HG02885 (cell line): ENCODE data around the gene ADAMTS12.

Source experiments
- ATAC-seq: cut with Tn5 transposase; IDR thresholded peaks from one replicate; pipeline ENCODE4 v1.9.1; 2021; ENCODE audit warnings: mild to moderate bottlenecking; ENCODE audit not compliant: unreplicated experiment, poor library complexity

ADAMTS12 gene

GRCh38 chr5:33501899-33502298, 389.9 kb downstream of the ADAMTS12 start:
- no peak for ATAC-seq

GRCh38 chr5:33501260-33501659, 390.5 kb downstream of the ADAMTS12 start:
- no peak for ATAC-seq

DNA sequence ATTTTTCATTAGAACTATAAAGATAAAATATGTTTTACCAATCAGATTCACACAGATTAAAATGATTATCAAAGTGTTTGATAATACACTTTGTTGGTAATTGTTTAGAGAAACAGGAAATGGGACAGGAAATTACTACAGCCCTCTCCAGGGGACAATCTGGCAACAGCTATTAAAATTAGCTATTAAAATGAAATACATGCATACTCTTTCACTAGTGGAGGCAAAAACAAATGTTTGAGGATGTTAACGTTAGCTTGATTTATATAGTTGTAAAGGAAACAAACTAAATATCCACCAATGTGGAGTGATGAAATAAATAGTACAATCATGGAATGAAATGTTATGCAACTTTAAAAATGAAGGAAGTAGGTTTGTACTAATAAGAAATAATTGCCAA, 397.3 kb downstream of the ADAMTS12 start:
- ATAC-seq: no peak

DNA sequence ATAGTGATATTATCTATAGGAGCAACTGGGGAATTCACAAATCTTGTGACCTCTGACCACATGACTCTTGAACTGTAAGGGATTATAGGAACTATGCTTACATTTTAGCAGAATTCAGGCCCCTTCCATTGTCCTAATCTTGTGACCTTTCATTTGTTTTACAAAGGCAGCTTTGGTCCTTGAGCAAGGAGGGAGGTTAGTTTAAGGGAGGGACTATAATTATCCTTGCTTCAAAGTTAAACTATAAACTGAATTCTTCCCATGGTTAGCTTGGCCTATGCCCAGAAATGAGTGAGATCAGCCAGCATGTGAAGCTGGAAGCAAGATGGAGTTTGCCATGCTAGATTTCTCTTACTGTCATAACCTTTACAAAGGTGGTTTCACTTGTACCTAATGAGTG, 399.8 kb downstream of the ADAMTS12 start:
- ATAC-seq: no peak

GRCh38 chr5:33490071-33490665, 401.6 kb downstream of the ADAMTS12 start:
- ATAC-seq: no peak

- ATAC-seq: no peak
Measured at GRCh38 chr5:33489481-33490067, 402.2 kb downstream of the ADAMTS12 start.

- ATAC-seq: no peak
Measured at GRCh38 chr5:33488558-33489355, 403.0 kb downstream of the ADAMTS12 start.

DNA sequence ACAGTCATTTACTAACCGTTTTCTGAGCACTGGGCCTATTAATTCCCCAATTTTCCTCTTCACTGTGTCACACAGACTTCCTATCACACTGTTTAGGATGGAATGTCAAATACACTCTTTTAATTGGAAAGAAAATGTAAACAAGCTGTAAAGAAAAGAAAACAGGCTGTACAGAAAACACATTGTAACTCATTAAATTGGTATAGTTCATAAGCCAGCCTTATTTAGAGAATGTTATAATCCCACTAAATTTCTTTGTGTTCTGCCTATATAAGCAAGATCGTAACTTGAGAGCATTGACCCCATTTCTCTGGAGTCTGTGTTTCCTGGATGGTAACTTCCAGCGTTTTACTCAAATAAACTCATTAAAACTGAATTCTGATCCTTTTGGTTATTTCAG, 404.6 kb downstream of the ADAMTS12 start:
- no peak for ATAC-seq

DNA sequence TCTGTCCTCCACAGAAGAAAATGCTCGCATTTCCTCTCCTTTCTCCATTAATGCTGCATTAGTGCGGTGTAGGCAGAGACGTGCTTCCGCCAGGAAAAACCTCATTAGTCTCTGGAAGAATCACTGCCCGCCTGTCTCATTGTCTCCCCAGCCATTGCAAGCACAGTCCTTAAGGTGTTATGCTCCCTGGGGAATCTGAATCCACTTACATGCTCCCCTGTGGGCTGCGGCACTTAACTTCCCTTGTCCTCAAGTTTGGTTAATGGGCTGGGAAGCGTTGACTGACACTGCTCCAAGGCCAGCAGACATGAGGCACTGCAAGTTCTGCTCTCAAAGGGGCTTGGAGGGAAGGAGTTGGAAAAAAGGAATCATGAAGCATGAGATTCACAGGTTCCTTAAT, 409.5 kb downstream of the ADAMTS12 start:
- no peak for ATAC-seq

DNA sequence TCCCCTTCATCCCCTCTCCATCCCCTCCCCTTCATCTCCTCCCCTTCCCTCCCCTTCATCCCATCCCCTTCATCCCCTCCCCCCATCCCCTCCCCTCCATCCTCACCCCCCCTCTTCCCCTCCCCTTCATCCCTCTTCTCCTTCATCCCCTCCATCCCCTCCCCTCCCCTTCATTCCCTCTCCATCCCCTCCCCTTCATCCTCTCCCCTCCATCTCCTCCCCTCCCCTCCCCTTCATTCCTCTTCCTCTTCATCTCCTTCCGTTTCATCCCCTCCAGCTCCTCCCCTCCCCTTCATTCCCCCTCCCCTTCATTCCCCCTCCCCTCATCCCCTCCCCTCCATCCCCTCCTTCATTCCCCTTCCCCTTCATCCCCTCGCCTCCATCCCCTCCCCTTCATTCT, 410.9 kb downstream of the ADAMTS12 start:
- ATAC-seq: no peak

DNA sequence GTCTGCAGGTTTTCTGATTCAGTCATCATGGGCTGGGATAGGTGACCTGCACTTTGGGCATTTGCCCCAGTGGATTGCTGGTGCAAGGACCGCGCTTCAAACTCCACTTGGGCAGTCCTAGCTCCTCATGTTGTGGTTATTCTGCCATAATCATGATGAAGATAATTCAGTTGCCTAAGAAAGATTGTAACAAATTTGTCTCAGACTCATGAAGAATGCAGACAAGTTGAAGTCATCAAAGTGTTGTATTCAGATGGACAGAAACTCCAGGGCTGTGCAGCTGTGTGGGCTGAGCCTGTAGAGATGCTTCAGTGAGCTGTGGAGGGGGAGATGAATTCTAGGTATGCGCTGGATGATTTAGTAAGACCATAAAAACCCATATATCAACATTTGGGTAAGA, 412.5 kb downstream of the ADAMTS12 start:
- ATAC-seq: no peak

DNA sequence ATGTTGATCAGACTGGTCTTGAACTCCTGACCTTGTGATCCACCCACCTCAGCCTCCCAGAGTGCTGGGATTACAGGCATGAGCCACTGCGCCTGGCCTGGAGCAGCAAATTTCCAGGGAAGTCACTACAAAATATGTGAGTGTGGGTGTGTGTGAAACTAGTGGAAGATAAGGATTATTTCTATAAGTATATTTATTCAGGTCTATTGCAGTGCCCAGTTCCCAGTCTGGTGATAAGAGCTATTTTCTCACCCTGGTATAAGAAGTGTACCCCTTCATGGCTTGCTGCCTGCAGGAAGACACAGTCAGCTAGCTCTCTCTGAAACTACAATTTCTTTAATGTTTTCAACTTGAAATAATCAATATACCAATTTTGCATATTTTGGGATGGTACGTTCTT, 414.0 kb downstream of the ADAMTS12 start:
- ATAC-seq: no peak

DNA sequence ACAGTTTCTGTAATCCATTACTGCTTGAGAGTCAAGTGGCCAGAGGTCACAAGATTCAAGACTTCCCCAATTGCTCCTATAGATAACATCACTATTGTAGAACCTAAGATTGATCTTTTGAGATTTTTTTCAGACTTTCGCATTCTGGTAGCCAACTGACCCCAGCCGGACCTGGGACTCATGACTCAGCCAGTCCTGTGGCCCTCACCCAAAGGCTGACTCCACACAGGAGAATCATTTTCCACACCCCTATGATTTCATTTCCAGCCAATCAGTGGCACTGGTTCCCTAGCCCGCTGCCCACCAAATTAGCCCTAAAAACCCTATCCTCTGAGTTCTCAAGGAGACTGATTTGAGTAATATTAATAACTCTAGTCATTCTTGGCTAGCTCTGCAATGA, 414.8 kb downstream of the ADAMTS12 start:
- ATAC-seq: no peak

DNA sequence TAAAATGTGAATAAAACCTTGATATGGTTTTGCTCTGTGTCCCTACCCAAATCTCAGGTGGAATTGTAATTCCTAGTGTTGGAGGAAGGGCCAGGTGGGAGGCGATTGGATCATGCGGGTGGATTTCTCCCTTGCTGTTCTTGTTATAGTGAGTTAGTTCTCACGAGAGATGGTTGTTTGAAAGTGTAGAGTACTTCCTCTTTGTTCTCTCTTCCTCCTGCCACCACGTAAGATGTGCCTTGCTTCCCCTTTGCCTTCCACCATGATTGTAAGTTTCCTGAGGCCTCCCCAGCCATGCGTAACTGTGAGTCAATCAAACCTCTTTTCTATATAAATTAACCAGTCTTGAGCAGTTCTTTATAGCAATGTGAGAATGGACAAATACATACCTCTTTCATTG, 416.1 kb downstream of the ADAMTS12 start:
- no peak for ATAC-seq

- ATAC-seq: no peak
Measured at GRCh38 chr5:33474931-33475499, 416.8 kb downstream of the ADAMTS12 start.

DNA sequence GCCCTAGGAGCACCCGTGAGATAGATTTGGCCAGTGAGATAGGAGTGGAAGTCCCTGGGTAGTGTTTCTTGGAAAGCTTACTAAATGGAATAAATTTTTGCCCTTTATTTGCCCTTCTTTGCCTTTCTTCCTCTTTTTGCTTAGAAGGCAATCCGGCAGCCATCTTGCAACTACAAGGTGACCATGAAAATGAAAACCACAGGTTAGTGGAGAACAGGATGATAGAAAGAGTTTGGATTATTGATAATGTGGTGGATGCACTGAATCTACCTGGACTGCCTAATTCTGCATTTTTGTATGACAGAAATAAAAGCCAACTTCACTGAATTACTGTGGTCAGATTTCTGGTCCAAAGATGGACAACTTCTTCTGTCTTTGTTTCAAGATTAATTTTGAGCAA, 417.8 kb downstream of the ADAMTS12 start:
- ATAC-seq: no peak
